ENCODE measurements around the gene GALNT6. TPM values are rescaled to one million over a fixed set of nuclear protein-coding genes. Genes with fewer than 3 reads are reported as not detected.

Gene GALNT6
- total RNA-seq, 1 donor from 2014 or later: 17.2 TPM

DNA sequence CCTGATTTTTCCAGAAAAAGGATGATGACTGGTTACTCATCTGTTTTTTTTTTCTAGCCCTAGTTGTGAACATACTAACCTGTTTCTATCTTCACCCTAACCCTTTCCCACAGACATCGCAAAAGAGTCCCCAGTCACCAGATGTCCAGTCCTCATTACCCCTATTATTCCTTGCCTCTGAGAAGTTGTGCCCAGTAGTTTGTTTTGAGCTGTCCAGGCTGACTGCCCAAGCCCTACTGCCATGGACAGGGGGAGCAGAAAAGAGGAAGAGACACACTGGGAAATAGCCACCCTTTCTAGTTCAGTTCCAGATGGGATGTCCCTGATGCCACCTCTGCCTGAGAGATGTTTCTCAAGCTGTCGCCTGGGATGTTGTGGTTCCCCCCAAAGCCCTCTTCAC is 30.9 kb downstream of the GALNT6 start:
- Mint-ChIP-seq H3K27me3 (no peaks in the 10 kb centered on the region), H3K27ac (no peak overlapping the region), H3K36me3 (no peaks in the 10 kb centered on the region), H3K4me1 (ENCODE audit: unreplicated experiment) (peaks cover 9% of the 10 kb centered on the region), H3K9me3 (no peaks in the 10 kb centered on the region), H3K4me3 (no peak overlapping the region)
- no peak for DNase-seq (ENCODE audit: extremely low spot score, unreplicated experiment)
- TF ChIP-seq, protein P1, sequence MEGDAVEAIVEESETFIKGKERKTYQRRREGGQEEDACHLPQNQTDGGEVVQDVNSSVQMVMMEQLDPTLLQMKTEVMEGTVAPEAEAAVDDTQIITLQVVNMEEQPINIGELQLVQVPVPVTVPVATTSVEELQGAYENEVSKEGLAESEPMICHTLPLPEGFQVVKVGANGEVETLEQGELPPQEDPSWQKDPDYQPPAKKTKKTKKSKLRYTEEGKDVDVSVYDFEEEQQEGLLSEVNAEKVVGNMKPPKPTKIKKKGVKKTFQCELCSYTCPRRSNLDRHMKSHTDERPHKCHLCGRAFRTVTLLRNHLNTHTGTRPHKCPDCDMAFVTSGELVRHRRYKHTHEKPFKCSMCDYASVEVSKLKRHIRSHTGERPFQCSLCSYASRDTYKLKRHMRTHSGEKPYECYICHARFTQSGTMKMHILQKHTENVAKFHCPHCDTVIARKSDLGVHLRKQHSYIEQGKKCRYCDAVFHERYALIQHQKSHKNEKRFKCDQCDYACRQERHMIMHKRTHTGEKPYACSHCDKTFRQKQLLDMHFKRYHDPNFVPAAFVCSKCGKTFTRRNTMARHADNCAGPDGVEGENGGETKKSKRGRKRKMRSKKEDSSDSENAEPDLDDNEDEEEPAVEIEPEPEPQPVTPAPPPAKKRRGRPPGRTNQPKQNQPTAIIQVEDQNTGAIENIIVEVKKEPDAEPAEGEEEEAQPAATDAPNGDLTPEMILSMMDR (conservative IDR thresholded peaks at IDR 0.05): no peak

DNA sequence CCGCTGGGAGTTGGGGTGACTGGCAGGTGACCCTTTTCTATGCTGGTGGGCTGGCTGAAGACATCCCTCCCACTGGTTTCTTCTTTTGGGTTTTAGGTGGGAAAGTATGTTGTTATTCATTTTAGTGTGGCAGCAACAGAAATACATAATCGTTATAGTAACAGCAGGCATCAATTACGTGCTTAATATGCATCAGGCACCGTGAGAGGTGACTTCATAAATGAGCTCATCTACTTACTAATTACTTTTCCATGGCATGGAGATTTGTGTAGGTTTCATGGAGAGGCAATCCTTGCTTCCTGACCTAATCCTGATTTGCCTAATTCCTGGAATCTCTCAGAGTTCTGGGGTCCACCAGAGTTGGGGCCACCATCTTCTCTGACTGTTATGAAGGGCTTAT is 31.4 kb downstream of the GALNT6 start:
- peaks cover 9% of the 10 kb centered on the region for H3K4me1 Mint-ChIP-seq (ENCODE audit: unreplicated experiment)
- no peaks in the 10 kb centered on the region for H3K9me3 Mint-ChIP-seq

DNA sequence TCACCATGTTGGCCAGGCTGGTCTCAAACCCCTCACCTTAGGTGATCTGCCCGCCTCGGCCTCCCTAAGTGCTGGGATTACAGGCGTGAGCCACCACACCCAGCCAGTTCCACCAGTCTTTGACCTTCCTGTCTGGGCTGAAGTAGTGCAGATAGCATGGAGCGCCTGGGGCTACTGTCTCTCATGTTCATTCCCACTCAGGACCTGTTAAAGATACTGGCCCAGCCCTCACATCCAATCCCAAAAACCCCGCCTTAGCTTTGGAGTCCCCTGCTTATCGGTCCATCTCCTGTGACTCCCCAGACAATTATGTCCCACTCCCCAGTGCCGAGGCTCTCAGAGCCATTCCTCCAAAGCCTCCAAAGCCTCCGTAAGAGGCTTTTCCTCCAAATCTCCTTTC is 32.7 kb downstream of the GALNT6 start:
- H3K27me3 Mint-ChIP-seq: no peaks in the 10 kb centered on the region
- no peak overlapping the region for H3K4me3 Mint-ChIP-seq
- DNase-seq (ENCODE audit: extremely low spot score, unreplicated experiment): no peak
- no peaks in the 10 kb centered on the region for H3K36me3 Mint-ChIP-seq
- H3K4me1 Mint-ChIP-seq (ENCODE audit: unreplicated experiment): peaks cover 9% of the 10 kb centered on the region
- H3K9me3 Mint-ChIP-seq: no peaks in the 10 kb centered on the region
- TF ChIP-seq, protein P1 (conservative IDR thresholded peaks at IDR 0.05): no peak
- no peak overlapping the region for H3K27ac Mint-ChIP-seq

More for the DNA sequence above, 31.4 kb downstream of the GALNT6 start:
- DNase-seq (ENCODE audit: extremely low spot score, unreplicated experiment): no peak
- Mint-ChIP-seq H3K27me3 (no peaks in the 10 kb centered on the region), H3K27ac (no peak overlapping the region), H3K36me3 (no peaks in the 10 kb centered on the region), H3K4me3 (no peak overlapping the region)
- TF ChIP-seq, protein P1 (conservative IDR thresholded peaks at IDR 0.05): no peak

DNA sequence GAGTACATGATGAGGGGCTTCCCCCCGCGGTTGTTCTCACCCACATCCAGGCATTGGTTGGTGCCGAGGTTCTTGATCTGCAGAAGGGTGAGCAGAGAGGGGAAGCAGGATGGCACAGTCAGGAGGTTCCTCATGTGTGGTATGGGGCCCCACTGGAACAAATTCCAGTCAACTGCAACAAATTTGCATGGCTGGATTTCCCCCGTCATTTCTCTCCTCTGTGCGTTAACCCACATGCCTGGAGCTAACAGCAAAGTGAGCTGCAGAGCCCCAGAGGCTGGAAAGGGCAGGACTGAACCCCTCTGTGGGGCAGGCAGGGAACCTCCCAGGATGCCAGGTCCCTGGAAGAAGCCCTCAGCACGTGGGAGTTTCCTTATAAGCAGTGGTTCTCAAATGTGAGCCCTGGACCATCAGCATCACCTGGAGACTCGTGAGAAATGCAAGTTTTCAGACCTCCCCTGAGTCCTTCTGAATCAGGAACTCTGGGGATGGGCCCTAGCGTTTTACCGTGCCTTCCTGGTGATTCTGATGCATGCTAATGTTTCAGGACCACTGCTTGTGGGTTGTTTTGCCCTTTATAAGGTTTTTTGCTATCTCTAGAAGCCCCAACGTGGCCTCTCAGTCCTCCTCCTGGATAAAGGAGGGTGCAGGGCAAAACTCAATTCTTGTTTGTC is 33.7 kb downstream of the GALNT6 start:
- H3K4me3 Mint-ChIP-seq: no peak overlapping the region
- no peak overlapping the region for H3K27ac Mint-ChIP-seq
- no peaks in the 10 kb centered on the region for H3K36me3 Mint-ChIP-seq
- H3K27me3 Mint-ChIP-seq: no peaks in the 10 kb centered on the region
- H3K9me3 Mint-ChIP-seq: no peaks in the 10 kb centered on the region
- TF ChIP-seq, protein P1 (conservative IDR thresholded peaks at IDR 0.05): no peak
- H3K4me1 Mint-ChIP-seq (ENCODE audit: unreplicated experiment): peaks cover 9% of the 10 kb centered on the region
- no peak for DNase-seq (ENCODE audit: extremely low spot score, unreplicated experiment)

DNA sequence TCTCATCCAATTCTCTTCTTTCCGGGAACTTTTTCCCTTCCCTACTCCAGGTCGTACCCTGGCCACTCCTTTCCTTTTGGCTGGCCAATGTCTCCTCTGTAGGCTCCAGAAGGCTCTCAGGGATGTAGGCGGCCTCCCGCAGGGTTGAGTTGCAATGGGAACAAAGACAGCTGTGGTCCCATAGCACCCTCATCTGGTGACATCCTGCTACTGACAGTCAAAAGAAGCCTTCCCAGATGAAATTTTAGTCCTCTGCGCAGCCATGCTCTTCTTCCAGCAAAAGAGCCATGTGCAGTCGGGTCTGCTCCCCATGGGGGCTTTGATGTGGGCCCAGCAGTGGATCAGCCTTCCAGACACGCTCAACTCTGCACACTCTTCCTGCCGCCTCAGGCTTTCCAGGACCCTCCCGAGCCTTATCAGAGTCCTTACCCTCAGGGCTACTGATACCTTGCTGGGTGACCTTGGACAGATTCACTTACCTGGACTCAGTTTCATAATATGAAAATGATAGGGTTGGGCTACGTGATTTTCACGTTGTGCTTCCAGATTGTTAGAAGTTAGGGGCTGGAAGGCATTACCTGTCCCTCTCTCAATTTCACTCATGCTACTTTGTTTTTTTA is 39.2 kb downstream of the GALNT6 start:
- Mint-ChIP-seq H3K4me1 (ENCODE audit: unreplicated experiment) (peaks cover 12% of the 10 kb centered on the region), H3K9me3 (no peaks in the 10 kb centered on the region), H3K27me3 (no peaks in the 10 kb centered on the region), H3K4me3 (no peak overlapping the region), H3K27ac (peak overlapping the region; percentile 19), H3K36me3 (no peaks in the 10 kb centered on the region)
- DNase-seq (ENCODE audit: extremely low spot score, unreplicated experiment): no peak
- TF ChIP-seq, protein P1 (conservative IDR thresholded peaks at IDR 0.05): peak; percentile 83

Measured in type B pancreatic cell (in vitro differentiated cells).